Testis (tissue), 3 donors: ENCODE data around the gene BAG5. TPM values are rescaled to one million over a fixed set of nuclear protein-coding genes. Genes with fewer than 3 reads are reported as not detected.
A peak's percentile ranks its signal among the peaks of the same experiment; 100 is the strongest.

Experiments
- DNase-seq: peaks from one replicate; pipeline ENCODE4 v3.0.0-alpha.2; 2019
- H3K27ac ChIP-seq, 2 donors: fragments of 200-600 bp; sonication (generic); one replicate each; pipeline ENCODE4 v1.5.1; 2019
- H3K27me3 ChIP-seq: fragments of 200-600 bp; sonication (generic); one replicate; pipeline ENCODE4 v1.5.1; 2019
- H3K36me3 ChIP-seq: fragments of 200-600 bp; sonication (generic); one replicate; pipeline ENCODE4 v1.5.1; 2017; ENCODE audit warnings: low read depth; ENCODE audit errors: missing control alignments
- H3K4me1 ChIP-seq: fragments of 200-600 bp; sonication (generic); one replicate; pipeline ENCODE4 v1.5.1; 2019
- H3K4me3 ChIP-seq, 2 donors: fragments of 200-600 bp; sonication (generic); one replicate each; pipeline ENCODE4 v1.5.1; 2017 to 2019
- H3K9me3 ChIP-seq: fragments of 200-600 bp; sonication (generic); one replicate; pipeline ENCODE4 v1.5.1; 2017
- POLR2A ChIP-seq: fragments of 450-650 bp; IDR thresholded peaks from one replicate; pipeline ENCODE4 v1.6.1; 2017; ENCODE audit warnings: antibody characterized with exemption, mild to moderate bottlenecking, moderate library complexity
- WGBS, 2 donors: methylation state at CpG; one replicate each; pipeline ENCODE4 v1.1.5; 2018; 5-methylcytosine and 5-hydroxymethylcytosine counted together
- intact Hi-C: fragments of 100-400 bp; cut with DNase I; formaldehyde crosslinking; loops from one replicate; pipeline ENCODE4 v1.15.1; 2023; ENCODE audit warnings: low total_unique reads
- polyA plus RNA-seq: library from polyadenylated mRNA; stranded (reverse); fragments of 350-450 nt; fragmentation: Illumina TruSeq; extraction: RNeasy Lipid Tissue Mini Kit (QIAGEN cat#74804); gene quantifications from one replicate; pipeline ENCODE4 v1.2.3, GENCODE V29; 2014; ENCODE audit warnings: low read depth, low replicate concordance; ENCODE audit not compliant: insufficient read depth
- total RNA-seq, 2 donors: library from RNA; depleted of rRNA; stranded (reverse); fragments of >200 nt; gene quantifications; one replicate each; pipeline ENCODE4 v1.2.3, GENCODE V29; 2016
- TF ChIP-seq, protein P1 (sequence below), 3 experiments: fragments of 450-650 bp in 2 of 3; fragments of 200-600 bp in 1 of 3; sonication (generic) in 1 of 3; IDR thresholded peaks; one replicate each; pipeline ENCODE4 v1.5.1; 2016 to 2019; ENCODE audit warnings: antibody characterized with exemption in 3 of 3, mild to moderate bottlenecking in 2 of 3, moderate library complexity in 1 of 3

BAG5 gene
- total and polyA plus RNA-seq, 3 donors from 2014 or later = 63.4 to 202 (median 124) TPM

GRCh38 chr14:103545219-103545914 is 17.1 kb downstream of the BAG5 start:
- Histone ChIP-seq H3K9me3 (no peaks in the 10 kb centered on the region), H3K36me3 (no peaks in the 10 kb centered on the region), H3K4me3 (no peak overlapping the region), H3K27ac (no peak overlapping the region), H3K27me3 (no peaks in the 10 kb centered on the region), H3K4me1 (peaks cover 61% of the 10 kb centered on the region)
- intact Hi-C loops = no loop called here
- DNase-seq = no peak
- TF ChIP-seq, protein P1, sequence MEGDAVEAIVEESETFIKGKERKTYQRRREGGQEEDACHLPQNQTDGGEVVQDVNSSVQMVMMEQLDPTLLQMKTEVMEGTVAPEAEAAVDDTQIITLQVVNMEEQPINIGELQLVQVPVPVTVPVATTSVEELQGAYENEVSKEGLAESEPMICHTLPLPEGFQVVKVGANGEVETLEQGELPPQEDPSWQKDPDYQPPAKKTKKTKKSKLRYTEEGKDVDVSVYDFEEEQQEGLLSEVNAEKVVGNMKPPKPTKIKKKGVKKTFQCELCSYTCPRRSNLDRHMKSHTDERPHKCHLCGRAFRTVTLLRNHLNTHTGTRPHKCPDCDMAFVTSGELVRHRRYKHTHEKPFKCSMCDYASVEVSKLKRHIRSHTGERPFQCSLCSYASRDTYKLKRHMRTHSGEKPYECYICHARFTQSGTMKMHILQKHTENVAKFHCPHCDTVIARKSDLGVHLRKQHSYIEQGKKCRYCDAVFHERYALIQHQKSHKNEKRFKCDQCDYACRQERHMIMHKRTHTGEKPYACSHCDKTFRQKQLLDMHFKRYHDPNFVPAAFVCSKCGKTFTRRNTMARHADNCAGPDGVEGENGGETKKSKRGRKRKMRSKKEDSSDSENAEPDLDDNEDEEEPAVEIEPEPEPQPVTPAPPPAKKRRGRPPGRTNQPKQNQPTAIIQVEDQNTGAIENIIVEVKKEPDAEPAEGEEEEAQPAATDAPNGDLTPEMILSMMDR (IDR thresholded peaks at IDR 0.05) = no peak
- TF ChIP-seq POLR2A = no peak
- WGBS, 2 donors = 80 to 91% methylated on average over 2 to 29 of the region's 29 CpGs

DNA sequence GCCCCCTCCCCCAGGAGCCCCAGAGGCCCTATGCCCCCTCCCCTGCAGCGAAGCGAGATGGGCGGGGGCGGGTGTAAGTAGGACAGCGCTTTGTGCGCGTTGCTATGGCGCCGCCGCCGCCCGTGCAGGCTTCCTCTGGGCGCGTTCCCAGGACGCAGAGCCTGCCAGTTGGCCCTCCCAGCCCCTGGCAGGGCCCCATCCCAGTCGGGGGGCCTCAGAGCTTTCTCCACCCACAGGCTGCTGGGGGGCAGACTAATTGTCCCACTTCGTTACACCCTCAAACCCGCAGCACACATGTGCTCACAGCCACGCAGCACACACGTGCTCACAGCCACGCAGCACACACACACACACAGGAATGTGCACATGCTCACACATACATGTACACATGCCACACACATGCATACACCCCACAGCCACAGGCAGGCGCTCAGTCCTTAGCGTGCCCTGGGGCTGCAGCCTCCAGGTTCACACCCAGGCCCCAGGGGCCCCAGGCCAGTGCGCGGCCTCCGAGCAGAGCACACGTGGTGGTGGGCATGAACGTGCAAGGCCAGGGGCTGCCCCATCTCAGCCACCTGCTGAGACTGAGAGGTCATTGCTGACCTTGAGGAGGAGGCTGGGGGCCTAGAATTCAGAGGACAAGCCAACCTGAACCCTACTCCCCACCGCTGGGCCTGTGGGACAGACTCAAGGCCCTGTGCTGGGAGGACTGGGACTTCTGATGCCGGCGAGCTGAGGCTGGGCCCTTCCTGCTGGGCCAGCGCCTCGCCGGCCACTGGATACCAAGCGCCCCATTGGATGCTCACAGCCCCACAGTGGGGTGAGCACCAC is 17.9 kb downstream of the BAG5 start:
- Histone ChIP-seq H3K4me1 (peaks cover 59% of the 10 kb centered on the region), H3K27ac (peak overlapping the region in 1 of 2 donors; percentile 66), H3K9me3 (no peaks in the 10 kb centered on the region), H3K36me3 (no peaks in the 10 kb centered on the region), H3K4me3 (no peak overlapping the region), H3K27me3 (no peaks in the 10 kb centered on the region)
- peak; percentile 67 for DNase-seq
- TF ChIP-seq, protein P1 (IDR thresholded peaks at IDR 0.05) = no peak
- TF ChIP-seq POLR2A = no peak
- 54 to 57% methylated on average over 20 to 24 of the region's 35 CpGs for WGBS, 2 donors
- intact Hi-C loops = no loop called here

DNA sequence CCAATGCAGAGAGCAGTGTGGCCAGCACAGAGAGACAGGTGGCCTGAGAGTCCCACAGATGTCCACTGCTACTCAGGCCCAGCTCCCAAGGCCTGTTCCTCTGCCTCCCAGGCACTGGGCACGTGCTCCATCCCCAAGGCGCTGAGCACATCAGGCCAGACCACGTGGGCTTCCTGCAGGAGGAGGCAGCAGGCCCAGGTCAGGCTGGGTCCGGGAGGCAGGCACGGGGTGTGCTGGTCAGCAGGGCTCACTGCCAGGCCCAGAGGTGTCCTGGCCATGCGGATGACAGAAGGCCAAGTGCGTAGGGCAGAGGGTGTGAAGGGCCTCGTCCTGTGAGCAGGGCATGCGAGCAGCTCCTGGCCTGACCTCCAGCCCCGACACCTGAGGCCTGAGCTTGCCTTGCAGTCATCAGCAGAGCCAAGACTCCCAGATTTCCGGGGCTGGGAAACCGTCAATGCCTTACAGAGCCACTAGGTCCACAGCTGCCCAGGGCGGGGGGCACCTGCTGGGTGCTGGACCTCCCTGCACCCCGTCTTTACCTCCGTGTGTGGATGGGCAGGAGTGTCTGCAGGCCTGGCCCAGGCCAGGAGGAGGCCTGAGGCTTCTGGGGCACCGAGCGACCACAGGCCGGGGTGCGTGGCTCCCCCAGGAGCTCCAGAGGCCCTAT is 18.6 kb downstream of the BAG5 start:
- 43 to 48% methylated on average over 7 to 19 of the region's 19 CpGs for WGBS, 2 donors
- DNase-seq = peak; percentile 58
- Histone ChIP-seq H3K27me3 (no peaks in the 10 kb centered on the region), H3K4me1 (peaks cover 61% of the 10 kb centered on the region), H3K36me3 (no peaks in the 10 kb centered on the region), H3K27ac (peak overlapping the region in 1 of 2 donors; percentile 66), H3K9me3 (no peaks in the 10 kb centered on the region), H3K4me3 (no peak overlapping the region)
- TF ChIP-seq, protein P1 (IDR thresholded peaks at IDR 0.05) = no peak
- no peak for TF ChIP-seq POLR2A
- intact Hi-C loops = no loop called here

GRCh38 chr14:103543140-103543539 is 19.3 kb downstream of the BAG5 start:
- H3K4me1 ChIP-seq = peaks cover 68% of the 10 kb centered on the region
- WGBS, 2 donors = 71 to 74% methylated on average over 5 to 10 of the region's 10 CpGs

More at GRCh38 chr14:103543140-103543539, 19.3 kb downstream of the BAG5 start:
- intact Hi-C loops = no loop called here
- Histone ChIP-seq H3K9me3 (no peaks in the 10 kb centered on the region), H3K27ac (peak overlapping the region in 1 of 2 donors; percentile 66), H3K27me3 (no peaks in the 10 kb centered on the region), H3K36me3 (no peaks in the 10 kb centered on the region), H3K4me3 (no peak overlapping the region)
- DNase-seq = no peak
- TF ChIP-seq, protein P1 (IDR thresholded peaks at IDR 0.05) = no peak
- TF ChIP-seq POLR2A = no peak
